DOHH2 (cell line): ENCODE data around the gene LBH.

Experiments used
- CTCF ChIP-seq: fragments of 200-600 bp; sonication (generic); IDR thresholded peaks from one replicate; pipeline ENCODE4 v1.5.1; 2014; ENCODE audit warnings: antibody characterized with exemption, mild to moderate bottlenecking, low read depth, low read length; ENCODE audit not compliant: poor library complexity, severe bottlenecking
- EZH2phosphoT487 ChIP-seq: fragments of 200-600 bp; sonication (generic); IDR thresholded peaks from 2 replicates; pipeline ENCODE4 v1.6.1; 2017; ENCODE audit warnings: borderline replicate concordance, mild to moderate bottlenecking, antibody characterized with exemption, low read length, moderate library complexity, mixed read lengths

DNA sequence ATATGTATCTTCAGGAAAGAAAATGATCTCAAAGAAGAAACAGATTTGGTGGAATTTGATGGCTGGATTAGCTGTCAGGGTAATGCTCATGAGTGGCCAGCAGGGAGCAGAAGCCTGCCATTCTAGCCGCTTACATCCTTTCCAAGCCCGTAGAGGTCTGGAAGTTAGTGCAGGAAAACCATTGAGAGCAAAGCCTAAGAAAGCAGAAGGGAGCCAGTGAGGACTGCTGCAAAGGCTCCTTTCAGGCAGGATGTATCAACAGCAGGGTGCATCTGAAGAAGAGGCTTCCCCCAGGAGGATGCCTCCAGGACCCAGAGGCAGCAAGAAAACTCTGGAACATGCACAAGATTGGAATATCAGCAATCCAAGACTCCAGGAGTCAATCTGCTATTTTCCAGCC, 22.9 kb upstream of the LBH start:
- TF ChIP-seq CTCF = peak; percentile 78
- TF ChIP-seq EZH2phosphoT487 = no peak
